Hippocampal formation (tissue), 2 donors: ENCODE results near the gene MYO6.
"Not testable (repeated sequence)": the region's sequence is repeated elsewhere in the genome, so short reads cannot be mapped to it uniquely, and the experiment has no call there.

Experiments used
- DNase-seq, 2 donors: peaks; one replicate each; lab custom pipeline; 2025; lab: John Stamatoyannopoulos, UW

Gene MYO6

GRCh38 chr6:75893058-75893775, 144.2 kb downstream of the MYO6 start:
- DNase-seq, result peak in 1 of 2 donors; percentile 86

DNA sequence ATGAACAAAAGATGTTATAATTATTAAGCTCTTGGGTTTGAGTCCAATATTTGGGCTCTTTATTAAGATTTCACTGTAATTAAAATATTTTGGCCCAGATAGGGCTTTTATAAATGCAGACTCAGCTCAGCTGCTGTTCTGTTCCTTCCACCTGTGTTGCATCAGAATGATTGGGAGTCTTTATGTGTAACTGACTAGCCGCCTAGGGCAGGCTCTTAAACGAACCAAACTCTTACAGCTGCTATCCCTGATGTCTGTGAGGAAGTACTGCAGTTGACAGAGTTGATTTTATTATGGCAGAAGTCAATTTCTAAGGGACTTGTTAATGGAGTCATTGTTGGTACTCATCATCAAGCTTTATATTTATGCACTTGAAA, 144.7 kb downstream of the MYO6 start:
- no peak for DNase-seq

DNA sequence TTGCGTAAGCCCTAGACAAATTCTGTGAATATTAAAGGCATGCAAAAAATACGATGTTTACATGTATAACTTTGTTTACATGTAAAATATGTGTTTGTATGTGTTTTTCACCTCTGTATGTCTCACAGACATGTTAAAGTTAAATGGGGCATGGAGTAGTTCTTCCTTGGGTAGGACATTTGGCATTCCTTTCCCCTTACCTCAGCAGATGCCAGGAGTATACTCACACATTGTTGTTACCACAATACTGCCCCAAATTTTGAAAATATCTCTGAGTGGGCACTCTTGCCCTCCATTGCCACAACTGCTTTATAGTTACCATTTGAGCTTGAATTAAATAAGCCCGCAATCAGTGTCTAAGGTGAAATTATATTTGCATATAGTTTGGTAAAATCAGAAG, 147.5 kb downstream of the MYO6 start:
- DNase-seq, result no peak

GRCh38 chr6:75900216-75900615, 151.2 kb downstream of the MYO6 start:
- not testable (repeated sequence) for DNase-seq

- not testable (repeated sequence) for DNase-seq
Measured at GRCh38 chr6:75905129-75905528, 156.1 kb downstream of the MYO6 start.

DNA sequence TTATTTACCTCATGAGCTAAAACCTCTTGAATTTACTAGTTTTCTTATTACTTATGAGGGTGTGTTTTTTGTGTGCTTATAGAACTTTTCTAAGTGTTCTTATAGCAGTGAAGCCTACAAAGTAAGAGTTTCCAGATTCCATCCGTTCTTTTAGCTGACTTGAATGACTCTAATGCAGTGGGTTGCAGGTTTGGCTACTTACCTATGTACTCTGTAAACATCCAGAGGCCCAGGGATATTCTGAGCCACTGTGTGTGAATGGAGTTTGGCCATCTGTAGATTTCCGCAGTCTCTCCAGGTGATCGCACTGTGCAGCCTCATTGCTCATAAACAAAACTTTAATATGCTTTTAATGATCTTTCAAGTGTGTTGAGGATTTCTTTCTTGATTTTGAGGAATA, 157.8 kb downstream of the MYO6 start:
- DNase-seq, result no peak

GRCh38 chr6:75907444-75907843, 158.4 kb downstream of the MYO6 start:
- no peak for DNase-seq

GRCh38 chr6:75913040-75913439, 164.0 kb downstream of the MYO6 start:
- DNase-seq, result no peak

DNA sequence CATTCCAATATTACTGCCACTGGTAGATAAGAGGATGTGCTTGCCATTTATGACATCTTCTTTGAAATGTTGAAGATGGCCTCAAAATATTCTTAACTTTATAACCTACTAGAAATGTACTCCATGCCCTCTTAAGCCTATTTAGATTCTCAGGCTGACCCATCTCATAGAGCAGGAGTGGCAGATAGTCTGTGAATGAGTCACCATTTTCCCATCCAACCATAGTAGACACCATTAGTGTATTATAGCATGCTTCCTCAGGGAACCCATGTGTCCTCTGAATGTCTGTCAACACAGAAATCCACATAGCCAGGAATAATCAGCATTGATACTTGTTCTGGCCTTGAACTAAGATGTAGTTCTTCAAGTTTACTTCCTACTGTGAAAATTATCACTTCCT, 173.2 kb downstream of the MYO6 start:
- DNase-seq, result no peak

DNA sequence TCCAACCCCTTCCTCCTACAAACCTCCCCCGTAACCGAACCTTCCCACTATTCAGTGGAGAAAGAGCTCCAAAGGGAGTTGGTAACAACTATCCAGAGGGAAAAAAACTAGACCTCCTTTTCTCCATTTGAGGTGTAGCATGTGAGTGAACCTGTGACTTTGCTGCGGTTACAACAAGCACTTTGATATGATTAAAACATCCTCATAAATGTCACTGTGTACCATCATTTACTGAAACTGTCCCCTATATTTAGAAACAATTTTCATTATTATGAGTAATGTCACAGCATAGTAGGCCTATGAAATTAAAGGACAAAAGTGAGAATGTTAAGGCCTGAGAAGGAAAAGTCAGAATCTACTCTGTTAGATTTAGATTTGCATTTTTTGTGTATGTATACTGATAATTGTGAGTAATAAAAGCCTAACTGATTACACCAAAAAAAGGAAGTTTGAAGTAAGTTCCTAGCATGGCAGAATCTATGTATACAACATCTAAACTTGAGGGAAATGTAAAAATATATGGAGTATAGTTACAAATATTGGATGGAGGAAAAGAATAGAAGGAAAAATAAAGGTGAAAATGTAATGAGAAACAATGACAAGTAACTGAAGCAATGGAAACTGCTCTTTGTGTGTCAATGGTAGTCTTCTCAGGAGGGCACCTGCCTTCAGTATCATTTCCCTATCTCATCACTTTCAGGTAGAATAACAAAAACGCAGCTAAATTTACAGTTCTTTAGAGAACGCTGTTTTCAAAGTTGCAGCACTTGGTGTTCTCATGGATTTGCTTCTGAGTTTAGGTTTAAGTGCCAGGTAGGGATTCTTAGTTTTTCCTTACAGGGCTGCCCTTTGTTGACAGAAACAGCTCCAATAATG, 177.5 kb downstream of the MYO6 start:
- no peak for DNase-seq

DNA sequence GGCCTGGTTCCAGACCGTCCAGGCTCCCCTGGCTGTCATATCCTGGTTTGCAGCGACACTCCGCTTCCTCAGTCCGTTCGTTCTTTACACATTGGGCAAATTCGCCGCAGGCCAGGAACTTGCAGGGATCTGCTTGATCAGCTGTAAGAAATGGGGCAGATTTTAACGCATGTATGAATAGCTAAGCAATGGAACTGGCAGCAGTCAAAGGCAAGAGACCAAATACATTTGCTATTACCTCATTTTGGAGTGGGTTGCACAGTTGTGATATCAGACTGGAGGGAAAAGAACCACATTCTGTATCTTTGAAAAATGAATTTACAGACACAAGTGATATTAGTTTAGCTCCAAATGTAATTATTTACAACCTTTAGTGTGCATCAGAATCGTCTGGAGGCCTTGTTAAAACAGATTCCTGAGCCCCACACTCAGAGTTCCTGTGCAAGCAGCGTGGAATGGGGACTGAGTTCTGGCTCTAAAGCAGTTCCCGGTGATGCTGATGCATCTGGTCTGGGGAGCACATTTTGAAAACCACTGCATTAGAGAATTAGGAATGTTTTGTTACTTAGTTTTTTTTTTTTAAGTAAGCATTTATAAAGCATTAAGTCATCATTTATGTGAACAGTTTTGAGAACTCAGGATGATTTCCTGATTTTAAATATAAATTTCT, 182.1 kb downstream of the MYO6 start:
- DNase-seq, result no peak

- no peak for DNase-seq
Measured at GRCh38 chr6:75932067-75932466, 183.0 kb downstream of the MYO6 start.

- DNase-seq, result no peak
Measured at GRCh38 chr6:75933387-75933975, 184.4 kb downstream of the MYO6 start.

DNA sequence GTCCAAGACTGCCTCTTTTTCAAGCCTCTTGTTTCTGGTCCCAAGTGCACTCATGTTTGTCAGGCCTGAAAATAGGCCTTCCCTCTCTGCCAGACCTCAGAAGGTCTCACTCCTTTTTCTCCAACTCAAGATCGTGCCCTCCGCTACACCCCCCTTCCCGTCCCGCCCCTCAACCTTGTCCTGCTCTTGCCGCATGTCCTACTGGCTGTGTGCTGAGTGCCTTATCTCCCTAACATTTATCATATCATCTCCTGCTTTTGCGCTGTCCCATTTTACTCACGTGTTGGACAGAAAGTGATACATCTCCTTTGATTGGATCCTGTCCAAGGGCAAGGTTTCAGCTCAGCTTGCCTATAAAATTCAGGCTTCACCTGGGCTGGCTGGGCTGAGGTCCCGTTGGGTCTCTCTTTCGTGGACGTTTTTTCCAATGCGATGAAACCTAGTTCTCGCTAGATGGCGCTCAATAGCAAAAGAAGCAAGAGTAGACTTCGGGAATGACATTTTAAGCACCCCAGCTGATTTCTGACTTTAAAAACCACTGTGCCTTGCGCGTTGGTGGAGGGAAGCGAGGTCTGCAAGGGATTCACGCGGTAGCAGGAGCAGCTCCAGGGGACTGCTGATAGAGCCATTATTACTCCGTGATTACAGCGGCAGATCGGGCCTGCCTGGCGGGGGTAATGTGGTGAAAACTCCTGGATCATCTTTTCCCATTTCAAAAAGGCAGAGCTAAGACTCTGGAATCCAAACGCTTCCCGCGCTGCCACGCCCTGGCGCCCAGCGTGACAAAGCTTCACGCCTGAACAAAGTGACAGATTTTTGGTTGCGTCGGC, 185.8 kb downstream of the MYO6 start:
- peak; percentile 40 to 81 for DNase-seq

- no peak for DNase-seq
Measured at GRCh38 chr6:75935473-75935793, 186.4 kb downstream of the MYO6 start.

DNA sequence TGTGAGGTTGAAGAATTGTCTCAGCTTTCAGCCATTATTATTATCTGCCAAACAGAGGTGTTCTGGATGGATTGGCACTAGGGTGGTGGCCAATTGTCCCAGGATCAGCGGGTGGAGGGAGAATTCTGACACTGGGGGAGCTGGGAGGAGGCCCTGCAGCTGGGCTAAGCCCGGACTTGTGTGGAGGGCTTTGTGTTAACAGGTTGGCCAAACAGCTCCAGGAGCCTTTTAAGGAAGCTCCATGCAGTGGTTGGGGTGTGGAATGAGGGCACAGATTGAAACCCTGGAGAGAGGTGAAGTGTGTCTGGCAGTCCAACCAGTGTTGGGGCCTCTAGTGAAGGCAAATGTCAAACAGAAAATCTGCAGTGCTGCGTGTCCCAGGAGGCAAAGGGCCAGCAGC, 187.6 kb downstream of the MYO6 start:
- DNase-seq, result no peak

GRCh38 chr6:75937846-75938245, 188.8 kb downstream of the MYO6 start:
- no peak for DNase-seq

DNA sequence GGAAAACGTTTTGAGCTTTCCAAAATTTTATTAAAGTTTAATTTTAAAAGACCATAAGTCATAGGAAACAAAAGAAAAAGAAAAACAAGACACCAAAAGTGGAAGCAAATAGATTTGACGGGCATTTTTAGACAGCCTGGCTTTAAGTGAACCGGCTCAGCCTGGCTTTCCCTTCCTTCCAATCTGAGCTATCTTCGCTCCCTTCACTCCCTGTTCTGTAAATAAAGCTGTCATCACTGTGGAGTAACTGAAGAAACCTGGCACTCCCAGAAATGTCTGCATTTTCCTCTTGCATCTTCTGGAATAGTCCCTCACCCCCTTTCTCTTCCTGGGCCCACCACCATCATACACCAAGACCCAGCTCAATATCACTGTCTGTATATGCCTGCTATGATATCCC, 191.5 kb downstream of the MYO6 start:
- DNase-seq, result no peak

GRCh38 chr6:75941509-75941908, 192.5 kb downstream of the MYO6 start:
- no peak for DNase-seq

- no peak for DNase-seq
Measured at GRCh38 chr6:75943381-75943780, 194.3 kb downstream of the MYO6 start.

DNA sequence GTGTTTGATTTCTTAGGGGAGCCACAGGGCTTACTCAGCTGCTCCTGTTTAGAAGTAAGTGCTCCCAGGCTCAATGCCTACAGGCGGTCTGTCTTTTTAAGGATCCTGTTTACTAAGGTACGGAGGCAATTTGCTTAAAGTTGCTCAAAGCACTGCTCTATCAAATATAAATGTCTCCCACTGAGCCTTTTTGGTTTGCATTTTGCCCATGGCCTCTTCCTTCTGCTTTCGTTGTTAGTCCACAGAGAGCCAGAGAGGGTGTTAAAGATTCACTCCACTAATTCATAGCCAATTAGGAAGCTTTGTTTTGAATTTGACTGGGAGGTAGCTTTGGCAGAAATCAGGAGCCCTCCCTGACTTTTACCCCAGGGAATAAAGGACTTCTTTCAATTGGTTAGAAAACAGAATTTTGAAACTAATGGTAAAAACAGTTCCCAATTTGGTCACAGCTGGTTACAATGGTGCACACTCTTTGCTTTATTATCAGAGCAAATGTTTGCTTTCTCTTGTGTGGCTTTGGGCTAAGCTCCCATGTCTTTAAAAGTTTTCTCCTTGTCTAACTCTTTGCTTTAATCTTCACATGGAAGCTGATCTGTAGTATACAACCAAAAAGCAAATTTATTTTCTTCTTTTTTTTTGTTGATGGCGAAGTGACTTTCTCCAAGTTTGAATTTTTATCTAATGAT, 197.2 kb downstream of the MYO6 start:
- no peak for DNase-seq
